CD14-positive monocyte (primary cell): ENCODE data around the gene PPFIBP1. TPM values are rescaled to one million over a fixed set of nuclear protein-coding genes. Genes with fewer than 3 reads are reported as not detected.
A peak's percentile ranks its signal among the peaks of the same experiment; 100 is the strongest.

ENCODE experiments used
- DNase-seq, 3 donors: peaks; one replicate each; pipeline ENCODE4 v3.0.0-alpha.2; 2011 to 2022
- H2AFZ ChIP-seq: 2 replicates; pipeline ENCODE4 v1.6.0; 2012; ENCODE audit warnings: mild to moderate bottlenecking, low read depth, low read length, inconsistent platforms; ENCODE audit not compliant: insufficient read depth, poor library complexity, severe bottlenecking
- H3K27ac ChIP-seq, 2 donors: 1 replicate in 1 of 2; 2 replicates in 1 of 2; pipeline ENCODE4 v1.5.1; 2012 to 2013; ENCODE audit warnings: low read length in 2 of 2, control low read depth in 1 of 2, inconsistent platforms in 1 of 2, low read depth in 1 of 2, mild to moderate bottlenecking in 1 of 2
- H3K27me3 ChIP-seq, 2 donors: one replicate each; pipeline versions ENCODE4 v1.6.0 to v1.6.1; 2011 to 2013; ENCODE audit warnings: low read length in 2 of 2; ENCODE audit not compliant: control insufficient read depth in 2 of 2, insufficient read depth in 2 of 2
- H3K36me3 ChIP-seq, 2 donors: replicated peaks in 1 of 2; 1 replicate in 1 of 2; 2 replicates in 1 of 2; pipeline versions ENCODE4 v1.5.1 to v1.6.1; 2012 to 2013; ENCODE audit warnings: low read length in 2 of 2, control low read depth in 1 of 2, inconsistent platforms in 1 of 2, mild to moderate bottlenecking in 1 of 2; ENCODE audit not compliant: insufficient read depth in 2 of 2, control insufficient read depth in 1 of 2
- H3K4me1 ChIP-seq, 2 donors: 1 replicate in 1 of 2; 2 replicates in 1 of 2; pipeline versions ENCODE4 v1.5.1 to v1.6.1; 2012 to 2013; ENCODE audit warnings: low read length in 2 of 2, control low read depth in 1 of 2, inconsistent platforms in 1 of 2, mild to moderate bottlenecking in 1 of 2, moderate library complexity in 1 of 2; ENCODE audit not compliant: insufficient read depth in 2 of 2, control insufficient read depth in 1 of 2
- H3K4me2 ChIP-seq: replicated peaks from 2 replicates; pipeline ENCODE3; 2012; ENCODE audit warnings: low read length, moderate library complexity, mild to moderate bottlenecking; ENCODE audit not compliant: poor library complexity, severe bottlenecking; ENCODE audit errors: extremely low read depth
- H3K4me3 ChIP-seq, 3 experiments: fragments of 200-600 bp in 1 of 3; sonication (generic) in 1 of 3; replicated peaks in 1 of 3; 1 replicate in 2 of 3; 2 replicates in 1 of 3; pipeline ENCODE4 v1.5.1; 2011 to 2013; ENCODE audit warnings: low read length in 3 of 3, mild to moderate bottlenecking in 3 of 3, control low read depth in 2 of 3, low read depth in 2 of 3, inconsistent platforms in 1 of 3, moderate library complexity in 1 of 3
- H3K79me2 ChIP-seq: 2 replicates; pipeline ENCODE4 v1.6.0; 2012; ENCODE audit warnings: mild to moderate bottlenecking, control low read depth, inconsistent platforms, low read length, moderate library complexity; ENCODE audit not compliant: insufficient read depth
- H3K9ac ChIP-seq: 2 replicates; pipeline ENCODE4 v1.6.0; 2017; ENCODE audit warnings: low read length, mild to moderate bottlenecking; ENCODE audit not compliant: insufficient read depth, poor library complexity, severe bottlenecking
- H3K9me3 ChIP-seq, 2 donors: replicated peaks in 1 of 2; 1 replicate in 1 of 2; 2 replicates in 1 of 2; pipeline versions ENCODE4 v1.5.1 to v1.6.1; 2012 to 2013; ENCODE audit warnings: low read length in 2 of 2, control low read depth in 1 of 2; ENCODE audit not compliant: control insufficient read depth in 1 of 2, insufficient read depth in 1 of 2
- H4K20me1 ChIP-seq: 2 replicates; pipeline ENCODE4 v1.6.0; 2012; ENCODE audit warnings: mild to moderate bottlenecking, low read length, control low read depth, moderate library complexity; ENCODE audit not compliant: insufficient read depth
- H3K27ac Mint-ChIP-seq, 7 donors: one replicate each; pipeline ENCODE4 v1.8.0; 2020; ENCODE audit warnings: mild to moderate bottlenecking in 7 of 7, mixed read lengths in 7 of 7, moderate library complexity in 6 of 7, inconsistent platforms in 2 of 7
- H3K27me3 Mint-ChIP-seq, 3 donors: one replicate each; pipeline ENCODE4 v1.8.0; 2021 to 2022; ENCODE audit warnings: low read depth in 3 of 3, mild to moderate bottlenecking in 3 of 3, mixed read lengths in 3 of 3, moderate library complexity in 3 of 3, inconsistent platforms in 1 of 3
- H3K36me3 Mint-ChIP-seq, 2 donors: one replicate each; pipeline ENCODE4 v1.8.0; 2020; ENCODE audit warnings: mixed read lengths in 2 of 2, inconsistent platforms in 1 of 2, mild to moderate bottlenecking in 1 of 2
- H3K4me1 Mint-ChIP-seq: one replicate; pipeline ENCODE4 v1.8.0; 2020; ENCODE audit warnings: mild to moderate bottlenecking, mixed read lengths
- H3K4me3 Mint-ChIP-seq, 2 donors: one replicate each; pipeline ENCODE4 v1.8.0; 2020; ENCODE audit warnings: mild to moderate bottlenecking in 2 of 2, mixed read lengths in 2 of 2, moderate library complexity in 1 of 2
- H3K9me3 Mint-ChIP-seq, 7 donors: one replicate each; pipeline ENCODE4 v1.8.0; 2020 to 2022; ENCODE audit warnings: mixed read lengths in 7 of 7, mild to moderate bottlenecking in 6 of 7, moderate library complexity in 6 of 7, inconsistent platforms in 2 of 7
- WGBS: methylation state at CpG from one replicate; pipeline ENCODE4 v1.1.5; 2013; ENCODE audit warnings: missing lambda C conversion rate; ENCODE audit not compliant: insufficient coverage; 5-methylcytosine and 5-hydroxymethylcytosine counted together
- intact Hi-C, 2 donors: fragments of 100-400 bp; cut with micrococcal nuclease; formaldehyde crosslinking; loops; one replicate each; pipeline versions ENCODE4 v1.15.0 to v1.15.1; 2023
- polyA plus RNA-seq, 3 donors: library from polyadenylated mRNA; depleted of rRNA in 1 of 3; unstranded in 2 of 3; stranded (reverse) in 1 of 3; fragments of 300-500 nt in 2 of 3; fragments of >200 nt in 1 of 3; fragmentation: Illumina TruSeq in 2 of 3; gene quantifications; 1 replicate in 2 of 3; 2 replicates in 1 of 3; pipeline ENCODE4 v1.2.3, GENCODE V29; 2012 to 2021
- TF ChIP-seq, protein P1 (sequence below): fragments of 200-600 bp; IDR thresholded peaks from one replicate; pipeline ENCODE4 v1.8.0; 2022; ENCODE audit warnings: antibody characterized with exemption, mild to moderate bottlenecking

Gene PPFIBP1
- polyA plus RNA-seq, 3 donors: 0.25 to 0.79 (median 0.53) TPM

DNA sequence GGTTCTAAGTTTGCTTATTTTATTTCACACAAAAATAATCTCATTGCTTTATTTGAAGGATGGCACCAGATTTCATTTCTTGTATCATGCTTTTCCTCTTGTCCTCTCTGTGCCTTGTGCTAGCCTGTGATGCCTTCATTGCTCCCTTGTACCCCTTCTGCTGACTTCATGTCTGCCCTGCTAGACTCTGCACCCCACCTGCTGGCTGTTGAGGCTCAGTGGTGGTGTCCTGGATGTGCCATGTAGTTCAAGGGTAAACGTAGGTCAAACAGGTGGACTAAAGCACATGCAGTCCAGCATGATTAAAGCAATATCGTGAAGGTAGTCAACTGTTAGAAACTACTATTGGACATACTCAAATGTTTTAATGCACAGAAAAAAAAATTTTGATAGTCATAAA lies 208.3 kb downstream of the PPFIBP1 start:
- peaks cover 60 to 73% of the 10 kb centered on the region in 2 donors for H3K36me3 Mint-ChIP-seq
- WGBS: no CpG with 5 or more reads among the region's 2 CpGs
- TF ChIP-seq, protein P1, sequence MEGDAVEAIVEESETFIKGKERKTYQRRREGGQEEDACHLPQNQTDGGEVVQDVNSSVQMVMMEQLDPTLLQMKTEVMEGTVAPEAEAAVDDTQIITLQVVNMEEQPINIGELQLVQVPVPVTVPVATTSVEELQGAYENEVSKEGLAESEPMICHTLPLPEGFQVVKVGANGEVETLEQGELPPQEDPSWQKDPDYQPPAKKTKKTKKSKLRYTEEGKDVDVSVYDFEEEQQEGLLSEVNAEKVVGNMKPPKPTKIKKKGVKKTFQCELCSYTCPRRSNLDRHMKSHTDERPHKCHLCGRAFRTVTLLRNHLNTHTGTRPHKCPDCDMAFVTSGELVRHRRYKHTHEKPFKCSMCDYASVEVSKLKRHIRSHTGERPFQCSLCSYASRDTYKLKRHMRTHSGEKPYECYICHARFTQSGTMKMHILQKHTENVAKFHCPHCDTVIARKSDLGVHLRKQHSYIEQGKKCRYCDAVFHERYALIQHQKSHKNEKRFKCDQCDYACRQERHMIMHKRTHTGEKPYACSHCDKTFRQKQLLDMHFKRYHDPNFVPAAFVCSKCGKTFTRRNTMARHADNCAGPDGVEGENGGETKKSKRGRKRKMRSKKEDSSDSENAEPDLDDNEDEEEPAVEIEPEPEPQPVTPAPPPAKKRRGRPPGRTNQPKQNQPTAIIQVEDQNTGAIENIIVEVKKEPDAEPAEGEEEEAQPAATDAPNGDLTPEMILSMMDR: no peak

GRCh38 chr12:27733052-27733656 lies 209.1 kb downstream of the PPFIBP1 start:
- 83% methylated on average over 1 of the region's 3 CpGs for WGBS
- no peaks in the 10 kb centered on the region for H4K20me1 ChIP-seq
- peaks cover 49 to 90% of the 10 kb centered on the region in 2 donors for H3K36me3 ChIP-seq
- no peaks in the 10 kb centered on the region for H3K79me2 ChIP-seq
- TF ChIP-seq, protein P1: peak; percentile 61
- intact Hi-C loops: loop anchor here in 1 of 2 donors (5.0 kb wide), 1 partner anchor 209 kb away; no protein-coding TSS in a partner anchor
- Mint-ChIP-seq H3K27me3 (no peaks in the 10 kb centered on the region), H3K9me3 (no peaks in the 10 kb centered on the region), H3K36me3 (peaks cover 68 to 81% of the 10 kb centered on the region in 2 donors), H3K4me1 (no peaks in the 10 kb centered on the region), H3K27ac (no peak overlapping the region), H3K4me3 (no peak overlapping the region)
- no peak overlapping the region for H3K27ac ChIP-seq
- H2AFZ ChIP-seq: no peak overlapping the region
- no peaks in the 10 kb centered on the region for H3K27me3 ChIP-seq
- H3K4me1 ChIP-seq: no peaks in the 10 kb centered on the region
- no peak overlapping the region for H3K4me2 ChIP-seq
- no peak overlapping the region for H3K9ac ChIP-seq
- peak; percentile 3 to 20 (median 15) for DNase-seq
- no peaks in the 10 kb centered on the region for H3K9me3 ChIP-seq
- no peak overlapping the region for H3K4me3 ChIP-seq

More for the DNA sequence above, 208.3 kb downstream of the PPFIBP1 start:
- no peak overlapping the region for H3K9ac ChIP-seq
- H3K36me3 ChIP-seq: peaks cover 44 to 90% of the 10 kb centered on the region in 2 donors
- H3K4me2 ChIP-seq: no peak overlapping the region
- H3K4me1 Mint-ChIP-seq: no peaks in the 10 kb centered on the region
- no peak overlapping the region for H3K4me3 ChIP-seq
- H3K27ac Mint-ChIP-seq: peak overlapping the region in 3 of 7 donors; percentile 3 to 59 (median 39)
- no peaks in the 10 kb centered on the region for H3K4me1 ChIP-seq
- intact Hi-C loops: loop anchor here in 1 of 2 donors (5.0 kb wide), 1 partner anchor 210 kb away; no protein-coding TSS in a partner anchor
- no peak overlapping the region for H3K27ac ChIP-seq
- no peaks in the 10 kb centered on the region for H3K9me3 Mint-ChIP-seq
- no peaks in the 10 kb centered on the region for H4K20me1 ChIP-seq
- H3K79me2 ChIP-seq: no peaks in the 10 kb centered on the region
- DNase-seq: no peak
- H3K27me3 ChIP-seq: no peaks in the 10 kb centered on the region
- no peaks in the 10 kb centered on the region for H3K9me3 ChIP-seq
- H3K4me3 Mint-ChIP-seq: no peak overlapping the region
- no peak overlapping the region for H2AFZ ChIP-seq
- no peaks in the 10 kb centered on the region for H3K27me3 Mint-ChIP-seq
